Measurements from ENCODE around the gene ITGA1. TPM values are rescaled to one million over a fixed set of nuclear protein-coding genes. Genes with fewer than 3 reads are reported as not detected.
A peak's percentile ranks its signal among the peaks of the same experiment; 100 is the strongest.

Gene ITGA1
- total RNA-seq, 6 experiments from 2014 or later: 66.5 to 116 (median 82.1) TPM

- H3K27me3 ChIP-seq: no peaks in the 10 kb centered on the region
- H3K9me3 ChIP-seq: no peaks in the 10 kb centered on the region
- no peaks in the 10 kb centered on the region for H3K36me3 ChIP-seq
- H3K4me1 ChIP-seq: no peaks in the 10 kb centered on the region
- TF ChIP-seq CTCF (IDR thresholded peaks at IDR 0.05) (no peak), POLR2A (IDR thresholded peaks at IDR 0.05) (no peak)
- WGBS (ENCODE audit: insufficient coverage, low coverage, low lambda C conversion rate, missing lambda C conversion rate): 37% methylated on average over 4 of the region's 4 CpGs
- ATAC-seq: peak; percentile 37 to 66 (median 50)
- intact Hi-C loops (cut with DNase I): no loop called here
- no peak for DNase-seq
- H3K27ac ChIP-seq: peak overlapping the region in 1 of 3 donors; percentile 11
- H3K4me3 ChIP-seq: no peak overlapping the region
These were observed 88.7 kb downstream of the ITGA1 start for GRCh38 chr5:52876456-52876855.

- Histone ChIP-seq H3K27me3 (no peaks in the 10 kb centered on the region), H3K9me3 (no peaks in the 10 kb centered on the region), H3K4me3 (no peak overlapping the region), H3K27ac (no peak overlapping the region), H3K36me3 (peaks cover 0 to 8% (median 0%) of the 10 kb centered on the region in 4 donors), H3K4me1 (no peaks in the 10 kb centered on the region)
- DNase-seq (no peak), ATAC-seq (peak in 1 of 4 donors; percentile 45)
- intact Hi-C loops (cut with DNase I): no loop called here
- WGBS (ENCODE audit: insufficient coverage, low coverage, low lambda C conversion rate, missing lambda C conversion rate): 75% methylated on average over 3 of the region's 3 CpGs
- TF ChIP-seq CTCF (IDR thresholded peaks at IDR 0.05): no peak
- no peak for TF ChIP-seq POLR2A (IDR thresholded peaks at IDR 0.05)
These were observed 90.9 kb downstream of the ITGA1 start for GRCh38 chr5:52878656-52879055.

- Histone ChIP-seq H3K4me1 (no peaks in the 10 kb centered on the region), H3K9me3 (no peaks in the 10 kb centered on the region), H3K36me3 (peaks cover 0 to 8% (median 0%) of the 10 kb centered on the region in 4 donors), H3K4me3 (no peak overlapping the region), H3K27me3 (no peaks in the 10 kb centered on the region), H3K27ac (no peak overlapping the region)
- ATAC-seq (no peak), DNase-seq (no peak)
- TF ChIP-seq CTCF (IDR thresholded peaks at IDR 0.05): no peak
- TF ChIP-seq POLR2A (IDR thresholded peaks at IDR 0.05): no peak
- intact Hi-C loops (cut with DNase I): no loop called here
These were observed 92.8 kb downstream of the ITGA1 start for GRCh38 chr5:52880541-52880940.

GRCh38 chr5:52881468-52881867 is 93.8 kb downstream of the ITGA1 start:
- Histone ChIP-seq H3K4me1 (no peaks in the 10 kb centered on the region), H3K4me3 (no peak overlapping the region), H3K9me3 (no peaks in the 10 kb centered on the region), H3K27me3 (no peaks in the 10 kb centered on the region), H3K27ac (no peak overlapping the region), H3K36me3 (peaks cover 0 to 8% (median 0%) of the 10 kb centered on the region in 4 donors)
- intact Hi-C loops (cut with DNase I): no loop called here
- peak in 2 of 4 donors; percentile 22 to 43 for ATAC-seq
- DNase-seq: no peak
- TF ChIP-seq POLR2A (IDR thresholded peaks at IDR 0.05) (no peak), CTCF (IDR thresholded peaks at IDR 0.05) (no peak)
- 50% methylated on average over 4 of the region's 4 CpGs for WGBS (ENCODE audit: insufficient coverage, low coverage, low lambda C conversion rate, missing lambda C conversion rate)

GRCh38 chr5:52883110-52883509 is 95.4 kb downstream of the ITGA1 start:
- Histone ChIP-seq H3K36me3 (peaks cover 0 to 8% (median 0%) of the 10 kb centered on the region in 4 donors), H3K4me3 (no peak overlapping the region), H3K27ac (no peak overlapping the region), H3K9me3 (no peaks in the 10 kb centered on the region), H3K27me3 (no peaks in the 10 kb centered on the region), H3K4me1 (peaks cover 0 to 3% (median 1%) of the 10 kb centered on the region in 4 donors)
- ATAC-seq (no peak), DNase-seq (no peak)
- intact Hi-C loops (cut with DNase I): no loop called here
- 83% methylated on average over 4 of the region's 4 CpGs for WGBS (ENCODE audit: insufficient coverage, low coverage, low lambda C conversion rate, missing lambda C conversion rate)
- TF ChIP-seq POLR2A (IDR thresholded peaks at IDR 0.05) (no peak), CTCF (IDR thresholded peaks at IDR 0.05) (no peak)
